Measurements from ENCODE around the gene GPR63.

The GPR63 gene

GRCh38 chr6:96816301-96816817 lies 20.9 kb downstream of the GPR63 start:
- no peak for DNase-seq (ENCODE audit: low spot score)

GRCh38 chr6:96814625-96815024 lies 22.7 kb downstream of the GPR63 start:
- no peak for DNase-seq (ENCODE audit: low spot score)

- no peak for DNase-seq (ENCODE audit: low spot score)
Observed at GRCh38 chr6:96812077-96812703, 25.1 kb downstream of the GPR63 start.

- DNase-seq (ENCODE audit: low spot score), result no peak
Observed at GRCh38 chr6:96811670-96812069, 25.6 kb downstream of the GPR63 start.

GRCh38 chr6:96811136-96811535 lies 26.1 kb downstream of the GPR63 start:
- no peak for DNase-seq (ENCODE audit: low spot score)

GRCh38 chr6:96809119-96809518 lies 28.2 kb downstream of the GPR63 start:
- DNase-seq (ENCODE audit: low spot score), result no peak

GRCh38 chr6:96803106-96803481 lies 34.2 kb downstream of the GPR63 start:
- no peak for DNase-seq (ENCODE audit: low spot score)

GRCh38 chr6:96795481-96795880 lies 41.8 kb downstream of the GPR63 start:
- DNase-seq (ENCODE audit: low spot score), result no peak

GRCh38 chr6:96794980-96795379 lies 42.3 kb downstream of the GPR63 start:
- DNase-seq (ENCODE audit: low spot score), result no peak

GRCh38 chr6:96792561-96793190 lies 44.6 kb downstream of the GPR63 start:
- DNase-seq (ENCODE audit: low spot score), result no peak

- DNase-seq (ENCODE audit: low spot score), result no peak
Observed at GRCh38 chr6:96789871-96790270, 47.4 kb downstream of the GPR63 start.

- DNase-seq (ENCODE audit: low spot score), result no peak
Observed at GRCh38 chr6:96787846-96788580, 49.3 kb downstream of the GPR63 start.

- no peak for DNase-seq (ENCODE audit: low spot score)
Observed at GRCh38 chr6:96786336-96786735, 50.9 kb downstream of the GPR63 start.

GRCh38 chr6:96784650-96785049 lies 52.6 kb downstream of the GPR63 start:
- no peak for DNase-seq (ENCODE audit: low spot score)

- no peak for DNase-seq (ENCODE audit: low spot score)
Observed at GRCh38 chr6:96783307-96783706, 54.0 kb downstream of the GPR63 start.

- no peak for DNase-seq (ENCODE audit: low spot score)
Observed at GRCh38 chr6:96781557-96781956, 55.7 kb downstream of the GPR63 start.

GRCh38 chr6:96777113-96777512 lies 60.2 kb downstream of the GPR63 start:
- no peak for DNase-seq (ENCODE audit: low spot score)

GRCh38 chr6:96775727-96776400 lies 61.4 kb downstream of the GPR63 start:
- no peak for DNase-seq (ENCODE audit: low spot score)

GRCh38 chr6:96766769-96767168 lies 70.5 kb downstream of the GPR63 start:
- no peak for DNase-seq (ENCODE audit: low spot score)

GRCh38 chr6:96762599-96762998 lies 74.7 kb downstream of the GPR63 start:
- DNase-seq (ENCODE audit: low spot score), result no peak

- DNase-seq (ENCODE audit: low spot score), result no peak
Observed at GRCh38 chr6:96761794-96762193, 75.5 kb downstream of the GPR63 start.

- DNase-seq (ENCODE audit: low spot score), result no peak
Observed at GRCh38 chr6:96760153-96760687, 77.1 kb downstream of the GPR63 start.
